ENCODE results near the gene GPX3. TPM values are rescaled to one million over a fixed set of nuclear protein-coding genes. Genes with fewer than 3 reads are reported as not detected.

The GPX3 gene
- total RNA-seq, 1 experiment from 2014 or later: 20.4 TPM

DNA sequence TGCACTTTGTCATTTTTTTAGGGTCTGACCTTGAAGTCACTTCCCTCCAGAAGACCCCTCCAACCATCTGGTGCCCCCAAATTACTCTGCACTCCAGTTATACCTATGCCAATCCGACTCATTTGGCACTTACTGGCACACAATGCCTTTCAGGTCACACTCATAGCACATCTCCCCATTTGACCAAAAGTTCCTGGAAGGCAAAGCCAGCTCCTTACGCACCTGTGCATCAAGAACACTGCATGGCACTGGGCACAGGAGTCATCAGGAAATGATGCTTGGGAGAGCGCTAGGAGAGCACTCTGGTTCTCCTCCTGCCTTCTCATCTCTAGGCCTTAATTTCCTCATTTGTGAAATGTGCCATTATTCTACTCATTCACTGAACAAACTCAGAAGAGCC, 57.6 kb downstream of the GPX3 start:
- H2BK20ac ChIP-seq (ENCODE audit: low read depth, low read length, poor library complexity, severe bottlenecking): no peak overlapping the region
- H2BK12ac ChIP-seq (ENCODE audit: insufficient read length, low read depth, low read length): no peak overlapping the region
- Mint-ChIP-seq H3K27me3 (ENCODE audit: low read depth) (no peaks in the 10 kb centered on the region; the same call in 1 of the 2 replicates), H3K9me3 (no peaks in the 10 kb centered on the region), H3K4me3 (no peak overlapping the region), H3K27ac (no peak overlapping the region; a peak in 1 of 7 replicates), H3K36me3 (ENCODE audit: insufficient read depth in 1 of 3, low read depth in 3 of 3) (no peaks in the 10 kb centered on the region; a peak in 2 of 7 replicates), H3K4me1 (peaks cover 19 to 27% of the 10 kb centered on the region in 2 experiments)
- H3K18ac ChIP-seq (ENCODE audit: insufficient read length, low read depth, low read length): no peak overlapping the region
- H3K4me1 ChIP-seq (ENCODE audit: insufficient read depth, low read length): no peaks in the 10 kb centered on the region
- no peak overlapping the region for H3K27ac ChIP-seq (ENCODE audit: insufficient read length, low read depth, low read length)
- H3K27me3 ChIP-seq (ENCODE audit: insufficient read depth, low read length): no peaks in the 10 kb centered on the region
- no peak overlapping the region for H2AK5ac ChIP-seq (ENCODE audit: insufficient read length, low read length)
- peaks cover 2% of the 10 kb centered on the region; the same call in 1 of the 2 replicates for H3K79me2 ChIP-seq (ENCODE audit: insufficient read depth, low read length)
- H3K23ac ChIP-seq (ENCODE audit: insufficient read length, low read depth, low read length): no peak overlapping the region
- no peak overlapping the region for H3K14ac ChIP-seq (ENCODE audit: insufficient read depth, low read length)
- no peak overlapping the region for H4K5ac ChIP-seq (ENCODE audit: insufficient read length, low read depth, low read length)
- H2BK120ac ChIP-seq (ENCODE audit: low read depth, low read length, poor library complexity, severe bottlenecking): no peak overlapping the region
- no peak overlapping the region for H3K9ac ChIP-seq (ENCODE audit: extremely low read depth, insufficient read length, low read length)
- no peaks in the 10 kb centered on the region for H4K20me1 ChIP-seq (ENCODE audit: control insufficient read depth, insufficient read depth, insufficient read length)
- no peak overlapping the region for H3K56ac ChIP-seq (ENCODE audit: insufficient read length, low read depth, low read length)
- H3K23me2 ChIP-seq (ENCODE audit: insufficient read length, low read depth, low read length, poor library complexity, severe bottlenecking): peaks cover 5% of the 10 kb centered on the region
- H3K79me1 ChIP-seq (ENCODE audit: insufficient read depth, low read depth, low read length, poor library complexity, severe bottlenecking): no peaks in the 10 kb centered on the region
- H3K4me2 ChIP-seq (ENCODE audit: insufficient read depth, insufficient read length, low read length): no peak overlapping the region
- H3T11ph ChIP-seq (ENCODE audit: low read length): no peak overlapping the region
- no peak overlapping the region for H2AFZ ChIP-seq (ENCODE audit: low read length)
- no peak overlapping the region; the same call in 1 of the 2 replicates for H2BK15ac ChIP-seq (ENCODE audit: low read depth, low read length)
- H4K91ac ChIP-seq (ENCODE audit: insufficient read length, low read depth, low read length): no peak overlapping the region
- no peak overlapping the region for H3K4ac ChIP-seq (ENCODE audit: low read depth, low read length)
- no peak overlapping the region for H4K8ac ChIP-seq (replicated peaks; ENCODE audit: insufficient read length, low read depth, low read length)
- TF ChIP-seq, protein P1, sequence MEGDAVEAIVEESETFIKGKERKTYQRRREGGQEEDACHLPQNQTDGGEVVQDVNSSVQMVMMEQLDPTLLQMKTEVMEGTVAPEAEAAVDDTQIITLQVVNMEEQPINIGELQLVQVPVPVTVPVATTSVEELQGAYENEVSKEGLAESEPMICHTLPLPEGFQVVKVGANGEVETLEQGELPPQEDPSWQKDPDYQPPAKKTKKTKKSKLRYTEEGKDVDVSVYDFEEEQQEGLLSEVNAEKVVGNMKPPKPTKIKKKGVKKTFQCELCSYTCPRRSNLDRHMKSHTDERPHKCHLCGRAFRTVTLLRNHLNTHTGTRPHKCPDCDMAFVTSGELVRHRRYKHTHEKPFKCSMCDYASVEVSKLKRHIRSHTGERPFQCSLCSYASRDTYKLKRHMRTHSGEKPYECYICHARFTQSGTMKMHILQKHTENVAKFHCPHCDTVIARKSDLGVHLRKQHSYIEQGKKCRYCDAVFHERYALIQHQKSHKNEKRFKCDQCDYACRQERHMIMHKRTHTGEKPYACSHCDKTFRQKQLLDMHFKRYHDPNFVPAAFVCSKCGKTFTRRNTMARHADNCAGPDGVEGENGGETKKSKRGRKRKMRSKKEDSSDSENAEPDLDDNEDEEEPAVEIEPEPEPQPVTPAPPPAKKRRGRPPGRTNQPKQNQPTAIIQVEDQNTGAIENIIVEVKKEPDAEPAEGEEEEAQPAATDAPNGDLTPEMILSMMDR (conservative IDR thresholded peaks at IDR 0.05): no peak
- no peak overlapping the region for H2BK5ac ChIP-seq (ENCODE audit: insufficient read length, low read length)
- WGBS (ENCODE audit: extremely low coverage, insufficient read length, low lambda C conversion rate): no CpG with 5 or more reads among the region's 3 CpGs
- no peaks in the 10 kb centered on the region for H3K9me3 ChIP-seq (ENCODE audit: control insufficient read depth, low read depth, low read length)
- DNase-seq: no peak

Other genes with a start within 250 kb of the GPX3 start
- 42.0 and 42.5 TPM in 2 replicates for gene SMIM3, start 241.8 kb upstream of the GPX3 start, total RNA-seq (2021)
- 0.13 and 0.37 TPM in 2 replicates for gene IRGM, start 174.1 kb upstream of the GPX3 start, total RNA-seq (2021)
- 7.7 and 8.8 TPM in 2 replicates for gene ZNF300, start 115.6 kb upstream of the GPX3 start, total RNA-seq (2021)
- 40.8 and 43.7 TPM in 2 replicates for gene TNIP1, start 60.4 kb downstream of the GPX3 start, total RNA-seq (2021)
- gene ANXA6, start 137.2 kb downstream of the GPX3 start, total RNA-seq (2021): 93.2 and 98.7 TPM in 2 replicates
- gene CCDC69, start 203.5 kb downstream of the GPX3 start, total RNA-seq (2021): 5.3 and 6.0 TPM in 2 replicates
- gene GM2A, start 232.6 kb downstream of the GPX3 start, total RNA-seq (2021): 25.9 and 27.8 TPM in 2 replicates

Measured in H9 (cell line).